Prostate gland (tissue), 2 donors: ENCODE results near the gene MOK. TPM values are rescaled to one million over a fixed set of nuclear protein-coding genes. Genes with fewer than 3 reads are reported as not detected.
"Not testable (repeated sequence)": the region's sequence is repeated elsewhere in the genome, so short reads cannot be mapped to it uniquely, and the experiment has no call there.

Experiments
- DNase-seq: peaks from one replicate; pipeline ENCODE4 v3.0.0-alpha.2; 2019; ENCODE audit warnings: low spot score
- H3K27ac ChIP-seq, 2 donors: fragments of 200-600 bp; sonication (generic); 2 replicates each; pipeline ENCODE4 v1.5.1; 2017 to 2019
- H3K27me3 ChIP-seq: fragments of 200-600 bp; sonication (generic); replicated peaks from 2 replicates; pipeline ENCODE4 v1.5.1; 2019; ENCODE audit not compliant: insufficient read depth
- H3K36me3 ChIP-seq, 2 donors: fragments of 200-600 bp; sonication (generic); 1 replicate in 1 of 2; 2 replicates in 1 of 2; pipeline versions ENCODE4 v1.5.1 to v1.8.1; 2017 to 2019
- H3K4me1 ChIP-seq: fragments of 200-600 bp; sonication (generic); replicated peaks from 2 replicates; pipeline ENCODE4 v1.5.1; 2019
- H3K4me3 ChIP-seq, 2 donors: fragments of 200-600 bp; sonication (generic); 2 replicates each; pipeline ENCODE4 v1.5.1; 2017 to 2019
- H3K9me3 ChIP-seq: fragments of 200-600 bp; sonication (generic); 2 replicates; pipeline ENCODE4 v1.5.1; 2017
- POLR2A ChIP-seq: fragments of 450-650 bp; IDR thresholded peaks from one replicate; pipeline ENCODE4 v1.6.1; 2016; ENCODE audit warnings: antibody characterized with exemption, mild to moderate bottlenecking
- POLR2AphosphoS5 ChIP-seq: sonication (generic); formaldehyde crosslinking; IDR thresholded peaks from one replicate; pipeline ENCODE4 v1.6.1; 2017; ENCODE audit warnings: antibody characterized with exemption
- WGBS: methylation state at CpG from one replicate; pipeline ENCODE4 v1.1.5; 2018; 5-methylcytosine and 5-hydroxymethylcytosine counted together
- intact Hi-C: fragments of 100-400 bp; cut with DNase I; formaldehyde crosslinking; loops from one replicate; pipeline ENCODE4 v1.14.2; 2022
- total RNA-seq, 2 donors: library from RNA; depleted of rRNA; stranded (reverse); fragments of >200 nt; gene quantifications; one replicate each; pipeline ENCODE4 v1.1.0, GENCODE V29; 2016
- TF ChIP-seq, protein P1 (sequence below), 4 experiments: fragments of 200-600 bp in 2 of 4; fragments of 450-650 bp in 2 of 4; sonication (generic) in 2 of 4; IDR thresholded peaks; 1 replicate in 3 of 4; 2 replicates in 1 of 4; pipeline ENCODE4 v1.5.1; 2016 to 2019; ENCODE audit warnings: antibody characterized with exemption in 4 of 4, mild to moderate bottlenecking in 2 of 4, moderate library complexity in 2 of 4

Gene MOK
- total RNA-seq, 2 donors from 2014 or later, result 17.8 to 95.5 TPM

DNA sequence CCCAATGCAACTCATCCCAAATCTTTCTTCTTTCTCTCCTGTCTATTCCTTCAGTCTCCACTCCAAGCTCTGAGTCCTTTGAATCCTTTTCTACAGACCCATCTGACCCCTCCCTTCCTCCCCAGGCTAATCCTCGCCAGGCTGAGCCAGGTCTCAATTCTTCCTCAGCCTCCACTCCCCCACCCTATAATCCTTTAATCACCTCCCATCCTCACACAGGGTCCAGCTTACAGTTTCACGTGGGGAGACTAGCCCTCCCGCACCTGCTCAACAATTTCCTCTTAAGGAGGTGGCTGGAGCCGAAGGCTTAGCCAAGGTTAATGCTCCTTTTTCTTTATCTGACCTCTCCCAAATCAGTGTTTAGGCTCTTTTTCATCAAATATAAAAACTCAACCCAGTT lies 63.8 kb downstream of the MOK start:
- Histone ChIP-seq H3K9me3 (no peaks in the 10 kb centered on the region), H3K4me3 (no peak overlapping the region), H3K4me1 (no peaks in the 10 kb centered on the region), H3K27ac (no peak overlapping the region), H3K27me3 (no peaks in the 10 kb centered on the region), H3K36me3 (no peaks in the 10 kb centered on the region)
- WGBS, result 85% methylated on average over 4 of the region's 4 CpGs
- DNase-seq, result no peak
- intact Hi-C loops, result no loop called here
- TF ChIP-seq POLR2AphosphoS5 (no peak), POLR2A (no peak)
- TF ChIP-seq, protein P1, sequence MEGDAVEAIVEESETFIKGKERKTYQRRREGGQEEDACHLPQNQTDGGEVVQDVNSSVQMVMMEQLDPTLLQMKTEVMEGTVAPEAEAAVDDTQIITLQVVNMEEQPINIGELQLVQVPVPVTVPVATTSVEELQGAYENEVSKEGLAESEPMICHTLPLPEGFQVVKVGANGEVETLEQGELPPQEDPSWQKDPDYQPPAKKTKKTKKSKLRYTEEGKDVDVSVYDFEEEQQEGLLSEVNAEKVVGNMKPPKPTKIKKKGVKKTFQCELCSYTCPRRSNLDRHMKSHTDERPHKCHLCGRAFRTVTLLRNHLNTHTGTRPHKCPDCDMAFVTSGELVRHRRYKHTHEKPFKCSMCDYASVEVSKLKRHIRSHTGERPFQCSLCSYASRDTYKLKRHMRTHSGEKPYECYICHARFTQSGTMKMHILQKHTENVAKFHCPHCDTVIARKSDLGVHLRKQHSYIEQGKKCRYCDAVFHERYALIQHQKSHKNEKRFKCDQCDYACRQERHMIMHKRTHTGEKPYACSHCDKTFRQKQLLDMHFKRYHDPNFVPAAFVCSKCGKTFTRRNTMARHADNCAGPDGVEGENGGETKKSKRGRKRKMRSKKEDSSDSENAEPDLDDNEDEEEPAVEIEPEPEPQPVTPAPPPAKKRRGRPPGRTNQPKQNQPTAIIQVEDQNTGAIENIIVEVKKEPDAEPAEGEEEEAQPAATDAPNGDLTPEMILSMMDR (IDR thresholded peaks at IDR 0.05), result no peak

DNA sequence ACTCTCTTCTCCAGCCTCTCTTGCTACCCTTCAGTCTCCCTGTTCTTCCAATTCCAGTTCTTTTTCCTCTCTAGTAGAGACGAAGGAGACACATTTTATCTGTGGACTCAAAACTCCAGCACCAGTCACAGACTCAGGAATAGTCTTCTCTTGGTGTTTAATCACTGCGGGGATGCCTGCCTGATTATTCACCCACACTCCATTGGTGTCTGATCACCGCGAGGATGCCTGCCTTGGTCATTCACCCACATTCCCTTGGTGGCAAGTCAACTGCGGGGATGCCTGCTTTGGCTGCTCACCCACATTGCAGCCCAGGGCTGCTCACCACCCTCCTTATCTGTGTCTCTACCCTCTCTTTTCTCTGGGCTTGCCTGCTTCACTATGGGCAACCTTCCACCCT lies 64.5 kb downstream of the MOK start:
- intact Hi-C loops, H3K27me3 ChIP-seq, H3K4me3 ChIP-seq, H3K4me1 ChIP-seq, DNase-seq, H3K36me3 ChIP-seq, H3K27ac ChIP-seq, H3K9me3 ChIP-seq: not testable (repeated sequence)
- 97% methylated on average over 5 of the region's 5 CpGs for WGBS

DNA sequence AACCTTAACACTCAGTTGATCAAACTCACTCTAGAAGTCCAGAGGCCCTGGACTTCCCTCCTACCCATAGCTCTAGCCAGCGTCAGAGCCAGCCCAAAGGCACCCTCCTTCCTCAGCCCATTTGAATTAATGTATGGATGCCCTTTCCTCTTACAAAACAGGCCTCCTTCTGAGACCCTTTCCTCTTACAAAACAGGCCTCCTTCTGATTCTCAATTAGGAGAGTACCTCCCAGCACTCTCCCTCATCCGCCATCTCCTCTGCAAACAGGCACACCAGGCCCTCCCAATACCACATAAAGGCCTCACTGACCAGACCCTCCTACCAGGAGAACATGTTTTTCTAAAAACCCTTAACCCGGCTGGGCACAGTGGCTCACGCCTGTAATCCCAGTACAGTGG lies 65.7 kb downstream of the MOK start:
- Histone ChIP-seq H3K27me3 (no peaks in the 10 kb centered on the region), H3K4me3 (no peak overlapping the region), H3K4me1 (no peaks in the 10 kb centered on the region), H3K27ac (no peak overlapping the region), H3K36me3 (no peaks in the 10 kb centered on the region), H3K9me3 (no peaks in the 10 kb centered on the region)
- intact Hi-C loops, result no loop called here
- no peak for DNase-seq
- 89% methylated on average over 4 of the region's 4 CpGs for WGBS
- no peak for TF ChIP-seq POLR2AphosphoS5
- TF ChIP-seq, protein P1 (IDR thresholded peaks at IDR 0.05), result no peak
- no peak for TF ChIP-seq POLR2A

DNA sequence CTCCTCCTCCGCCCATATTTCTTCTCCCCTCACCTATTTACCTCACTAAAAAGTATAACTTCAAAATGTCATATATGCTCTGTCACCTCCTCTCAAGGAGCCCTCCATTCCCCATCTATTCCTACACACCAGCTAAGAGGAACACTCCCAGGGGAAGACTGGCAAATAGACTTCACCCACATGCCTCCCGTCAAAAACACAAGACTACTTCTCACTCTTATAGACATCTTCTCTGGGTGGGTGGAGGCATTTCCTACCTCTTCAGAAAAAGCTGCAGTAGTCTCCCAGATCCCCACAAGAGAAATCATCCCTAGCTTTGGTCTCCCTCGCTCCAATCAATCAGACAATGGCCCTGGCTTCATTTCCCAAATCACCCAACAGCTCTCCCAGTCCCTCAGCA lies 66.2 kb downstream of the MOK start:
- H3K27me3 ChIP-seq, result no peaks in the 10 kb centered on the region
- intact Hi-C loops, result no loop called here
- no peak overlapping the region for H3K27ac ChIP-seq
- no peaks in the 10 kb centered on the region for H3K4me1 ChIP-seq
- no peaks in the 10 kb centered on the region for H3K9me3 ChIP-seq
- WGBS, result 94% methylated on average over 3 of the region's 3 CpGs
- no peak for DNase-seq
- no peak overlapping the region for H3K4me3 ChIP-seq
- TF ChIP-seq POLR2AphosphoS5, result no peak
- TF ChIP-seq, protein P1 (IDR thresholded peaks at IDR 0.05), result no peak
- TF ChIP-seq POLR2A, result no peak
- no peaks in the 10 kb centered on the region for H3K36me3 ChIP-seq

DNA sequence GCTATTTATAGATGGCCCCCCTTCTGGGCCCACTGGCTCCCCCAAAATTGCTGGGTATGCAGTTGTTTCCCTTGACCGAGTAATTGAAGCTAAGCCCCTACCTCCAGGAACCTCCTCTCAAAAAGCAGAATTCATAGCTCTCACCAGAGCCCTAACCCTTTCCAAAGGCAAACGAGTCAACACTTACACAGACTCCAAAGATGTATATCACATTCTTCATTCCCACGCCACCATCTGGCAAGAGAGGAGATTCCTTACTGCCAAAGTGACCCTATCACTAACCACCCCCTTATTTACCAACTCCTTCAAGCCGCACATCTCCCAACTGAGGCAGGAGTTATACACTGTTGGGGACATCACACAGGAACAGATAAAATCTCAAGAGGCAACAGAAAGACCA lies 66.8 kb downstream of the MOK start:
- intact Hi-C loops, result no loop called here

More for the DNA sequence above, 66.8 kb downstream of the MOK start:
- Histone ChIP-seq H3K36me3 (no peaks in the 10 kb centered on the region), H3K4me3 (no peak overlapping the region), H3K27ac (no peak overlapping the region), H3K9me3 (no peaks in the 10 kb centered on the region), H3K27me3 (no peaks in the 10 kb centered on the region), H3K4me1 (no peaks in the 10 kb centered on the region)
- no peak for TF ChIP-seq POLR2A
- TF ChIP-seq, protein P1 (IDR thresholded peaks at IDR 0.05), result no peak
- TF ChIP-seq POLR2AphosphoS5, result no peak
- no peak for DNase-seq
- 63% methylated on average over 4 of the region's 4 CpGs for WGBS
